ENCODE data around the gene HCAR1. TPM values are rescaled to one million over a fixed set of nuclear protein-coding genes. Genes with fewer than 3 reads are reported as not detected.

The HCAR1 gene
- polyA plus RNA-seq, 1 of the 3 experiments (the other 2 are of a cell fraction): not detected

- Histone ChIP-seq H3K9me2 (no peaks in the 10 kb centered on the region), H3K9me3 (no peaks in the 10 kb centered on the region), H3K4me2 (no peak overlapping the region), H3F3A (replicated peaks; ENCODE audit: insufficient read depth) (no peaks in the 10 kb centered on the region), H3K36me3 (replicated peaks in 1 of 2; ENCODE audit: control insufficient read depth in 1 of 2, insufficient read depth in 2 of 2, low read length in 1 of 2) (no peaks in the 10 kb centered on the region), H3K9ac (no peak overlapping the region), H3K79me2 (ENCODE audit: insufficient read depth) (no peaks in the 10 kb centered on the region), H3K4me3 (ENCODE audit: low read depth in 2 of 2, low read length in 1 of 2) (no peak overlapping the region), H2AFZ (ENCODE audit: low read depth) (no peak overlapping the region), H3K27me3 (ENCODE audit: insufficient read depth) (no peaks in the 10 kb centered on the region), H3K27ac (ENCODE audit: low read depth in 2 of 2, low read length in 1 of 2) (no peak overlapping the region), H3K4me1 (ENCODE audit: control insufficient read depth in 1 of 2, insufficient read depth in 2 of 2, low read depth in 1 of 2, low read length in 1 of 2) (no peaks in the 10 kb centered on the region), H4K20me1 (ENCODE audit: insufficient read depth) (no peaks in the 10 kb centered on the region)
- POLR2A ChIA-PET: interaction anchor here (0.6 kb wide), 1 partner anchor 31 kb away, joined by 3 read pairs; no protein-coding TSS in a partner anchor
- DNase-seq: no peak
- CTCF ChIA-PET: no interaction called here
- WGBS (ENCODE audit: low lambda C conversion rate): 77% methylated on average over 4 of the region's 4 CpGs
- no peak for TF ChIP-seq JUND (IDR thresholded peaks at IDR 0.05)
- TF ChIP-seq PBX3 (IDR thresholded peaks at IDR 0.05): no peak
- TF ChIP-seq MAX (IDR thresholded peaks at IDR 0.05; ENCODE audit: low read depth): no peak
- TF ChIP-seq CHD2 (IDR thresholded peaks at IDR 0.05; ENCODE audit: low read length, partially characterized antibody): no peak
- no peak for TF ChIP-seq MXI1 (IDR thresholded peaks at IDR 0.05; ENCODE audit: low read depth, low read length)
- TF ChIP-seq USF1 (IDR thresholded peaks at IDR 0.05; ENCODE audit: borderline replicate concordance, low read depth): no peak
- TF ChIP-seq TCF12 (IDR thresholded peaks at IDR 0.05): no peak
- TF ChIP-seq TAF1 (IDR thresholded peaks at IDR 0.05; ENCODE audit: borderline replicate concordance, low read depth, low read length): no peak
- no peak for TF ChIP-seq ZBTB33 (IDR thresholded peaks at IDR 0.05; ENCODE audit: borderline replicate concordance, low read depth)
- TF ChIP-seq YY1 (IDR thresholded peaks at IDR 0.05; ENCODE audit: low read depth): no peak
- no peak for TF ChIP-seq RFX5 (IDR thresholded peaks at IDR 0.05; ENCODE audit: low read length)
- TF ChIP-seq IRF3 (IDR thresholded peaks at IDR 0.05; ENCODE audit: low read depth, low read length): no peak
- no peak for TF ChIP-seq FOSL2 (IDR thresholded peaks at IDR 0.05; ENCODE audit: borderline replicate concordance, low read depth)
Observed at GRCh38 chr12:122732611-122733010, 2.0 kb upstream of the HCAR1 start.

GRCh38 chr12:122732170-122732569, 1.5 kb upstream of the HCAR1 start:
- H3K9me2 ChIP-seq: no peaks in the 10 kb centered on the region
- H3K79me2 ChIP-seq (ENCODE audit: insufficient read depth): no peaks in the 10 kb centered on the region
- no peaks in the 10 kb centered on the region for H3K9me3 ChIP-seq
- H3K36me3 ChIP-seq (replicated peaks in 1 of 2; ENCODE audit: control insufficient read depth in 1 of 2, insufficient read depth in 2 of 2, low read length in 1 of 2): no peaks in the 10 kb centered on the region
- H3K9ac ChIP-seq: no peak overlapping the region
- H4K20me1 ChIP-seq (ENCODE audit: insufficient read depth): no peaks in the 10 kb centered on the region
- 92% methylated on average over 3 of the region's 3 CpGs for WGBS (ENCODE audit: low lambda C conversion rate)
- no peak overlapping the region for H3K27ac ChIP-seq (ENCODE audit: low read depth in 2 of 2, low read length in 1 of 2)
- DNase-seq: no peak
- H3F3A ChIP-seq (replicated peaks; ENCODE audit: insufficient read depth): no peaks in the 10 kb centered on the region
- no peaks in the 10 kb centered on the region for H3K4me1 ChIP-seq (ENCODE audit: control insufficient read depth in 1 of 2, insufficient read depth in 2 of 2, low read depth in 1 of 2, low read length in 1 of 2)
- H3K27me3 ChIP-seq (ENCODE audit: insufficient read depth): no peaks in the 10 kb centered on the region
- no peak overlapping the region for H3K4me3 ChIP-seq (ENCODE audit: low read depth in 2 of 2, low read length in 1 of 2)
- H3K4me2 ChIP-seq: no peak overlapping the region
- ChIA-PET POLR2A (interaction anchor here (0.6 kb wide), 1 partner anchor 31 kb away, joined by 3 read pairs; no protein-coding TSS in a partner anchor), CTCF (no interaction called here)
- no peak overlapping the region for H2AFZ ChIP-seq (ENCODE audit: low read depth)
- TF ChIP-seq SMC3 (IDR thresholded peaks at IDR 0.05; ENCODE audit: low read depth, low read length) (no peak), MEF2A (IDR thresholded peaks at IDR 0.05; ENCODE audit: borderline replicate concordance, low read depth) (no peak), CTCF (IDR thresholded peaks at IDR 0.05) (no peak), MXI1 (IDR thresholded peaks at IDR 0.05; ENCODE audit: low read depth, low read length) (no peak), USF1 (IDR thresholded peaks at IDR 0.05; ENCODE audit: borderline replicate concordance, low read depth) (no peak)
